Naive thymus-derived CD4-positive, alpha-beta T cell (primary cell): Measurements from ENCODE around the gene ARHGAP12. TPM values are rescaled to one million over a fixed set of nuclear protein-coding genes. Genes with fewer than 3 reads are reported as not detected.

Experiments
- ATAC-seq: fragments of 150-1000 bp; cut with Tn5 transposase; 2 replicates; pipeline ENCODE4 v1.10.0; 2021; ENCODE audit warnings: mild to moderate bottlenecking, moderate library complexity
- CTCF ChIA-PET: fragments of 350-600 bp; sonication (Branson Sonifier 250); formaldehyde crosslinking; loops from one replicate; lab custom pipeline; 2021; ENCODE audit warnings: antibody characterized with exemption; lab: Charles Lee
- POLR2A ChIA-PET: fragments of 350-600 bp; sonication (Branson Sonifier 250); formaldehyde crosslinking; loops from one replicate; lab custom pipeline; 2021; ENCODE audit warnings: antibody characterized with exemption, inconsistent platforms; lab: Charles Lee
- DNase-seq, 9 donors: peaks; one replicate each; pipeline versions ENCODE4 v3.0.0 to v3.0.0-alpha.2; 2020 to 2022; ENCODE audit warnings: mixed read lengths in 1 of 9
- H3K27ac ChIP-seq: one replicate; pipeline ENCODE4 v1.7.0; 2013; ENCODE audit warnings: mild to moderate bottlenecking, low read depth, low read length, moderate library complexity
- H3K27me3 ChIP-seq, 2 donors: one replicate each; pipeline ENCODE4 v1.7.0; 2013; ENCODE audit warnings: low read length in 2 of 2, mild to moderate bottlenecking in 2 of 2, moderate library complexity in 2 of 2; ENCODE audit not compliant: control insufficient read depth in 2 of 2, insufficient read depth in 2 of 2
- H3K36me3 ChIP-seq, 3 experiments: 1 replicate in 2 of 3; 2 replicates in 1 of 3; pipeline ENCODE4 v1.7.0; 2013; ENCODE audit warnings: low read length in 3 of 3, mild to moderate bottlenecking in 3 of 3, moderate library complexity in 1 of 3; ENCODE audit not compliant: insufficient read depth in 3 of 3, control insufficient read depth in 2 of 3
- H3K4me1 ChIP-seq, 2 donors: one replicate each; pipeline ENCODE4 v1.7.0; 2013; ENCODE audit warnings: low read length in 2 of 2, mild to moderate bottlenecking in 2 of 2, moderate library complexity in 1 of 2; ENCODE audit not compliant: control insufficient read depth in 2 of 2, insufficient read depth in 2 of 2
- H3K4me3 ChIP-seq: 2 replicates; pipeline ENCODE4 v1.7.0; 2013; ENCODE audit warnings: mild to moderate bottlenecking, low read length
- H3K9me3 ChIP-seq, 3 experiments: 1 replicate in 2 of 3; 2 replicates in 1 of 3; pipeline ENCODE4 v1.7.0; 2013; ENCODE audit warnings: low read length in 3 of 3; ENCODE audit not compliant: control insufficient read depth in 2 of 3
- H3K27ac Mint-ChIP-seq, 9 donors: one replicate each; pipeline ENCODE4 v1.8.0; 2020 to 2022; ENCODE audit warnings: mixed read lengths in 9 of 9, mild to moderate bottlenecking in 8 of 9, moderate library complexity in 5 of 9, inconsistent platforms in 2 of 9
- H3K27me3 Mint-ChIP-seq, 5 donors: one replicate each; pipeline ENCODE4 v1.8.0; 2021 to 2022; ENCODE audit warnings: mixed read lengths in 5 of 5, mild to moderate bottlenecking in 1 of 5
- H3K36me3 Mint-ChIP-seq, 5 donors: one replicate each; pipeline ENCODE4 v1.8.0; 2020 to 2022; ENCODE audit warnings: mixed read lengths in 5 of 5, mild to moderate bottlenecking in 3 of 5, inconsistent platforms in 1 of 5
- H3K4me1 Mint-ChIP-seq, 7 donors: one replicate each; pipeline ENCODE4 v1.8.0; 2020 to 2022; ENCODE audit warnings: mixed read lengths in 7 of 7, mild to moderate bottlenecking in 3 of 7, inconsistent platforms in 1 of 7
- H3K4me3 Mint-ChIP-seq, 10 donors: one replicate each; pipeline ENCODE4 v1.8.0; 2020 to 2022; ENCODE audit warnings: mild to moderate bottlenecking in 10 of 10, mixed read lengths in 10 of 10, moderate library complexity in 6 of 10, inconsistent platforms in 2 of 10
- H3K9me3 Mint-ChIP-seq, 11 donors: one replicate each; pipeline ENCODE4 v1.8.0; 2020 to 2022; ENCODE audit warnings: mixed read lengths in 11 of 11, mild to moderate bottlenecking in 4 of 11, inconsistent platforms in 1 of 11, moderate library complexity in 1 of 11
- intact Hi-C, 2 donors: fragments of 100-400 bp; cut with micrococcal nuclease; formaldehyde crosslinking; loops; one replicate each; pipeline ENCODE4 v1.15.1; 2023
- polyA plus RNA-seq, 2 donors: library from polyadenylated mRNA; unstranded; fragments of 300-500 nt; fragmentation: Illumina TruSeq; gene quantifications; one replicate each; pipeline ENCODE4 v1.2.3, GENCODE V29; 2021
- total RNA-seq, 6 experiments: library from RNA in 5 of 6; stranded (reverse) in 5 of 6; gene quantifications; 1 replicate in 5 of 6; 2 replicates in 1 of 6; pipeline ENCODE4 v1.2.3 and lab custom pipeline; 2021 to 2026

The ARHGAP12 gene
- total and polyA plus RNA-seq, 7 experiments from 2014 or later = 10.5 to 34.6 (median 22.4) TPM

DNA sequence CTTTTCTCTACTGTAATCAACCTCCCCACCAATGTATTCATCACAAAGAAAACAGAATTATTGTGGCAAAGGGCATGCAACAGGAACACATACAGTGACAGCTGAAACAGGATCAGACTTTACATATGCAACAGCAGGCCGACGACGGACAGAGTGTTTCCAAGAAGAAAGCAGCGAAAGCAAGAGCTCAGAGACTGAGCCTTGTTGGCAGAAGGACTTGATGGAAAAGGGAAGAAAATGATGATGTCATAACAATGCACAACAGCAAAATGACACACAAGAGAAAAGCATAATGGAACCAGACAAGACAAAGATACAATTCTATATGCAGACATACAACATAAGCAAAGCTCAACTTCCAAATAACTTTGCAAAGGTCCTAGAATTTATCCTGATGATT, 106.5 kb downstream of the ARHGAP12 start:
- H3K4me1 ChIP-seq = no peaks in the 10 kb centered on the region
- H3K36me3 ChIP-seq = peaks cover 0 to 6% (median 0%) of the 10 kb centered on the region in 3 experiments
- DNase-seq (no peak), ATAC-seq (no peak)
- intact Hi-C loops = no loop called here
- ChIA-PET CTCF (interaction anchor here (0.7 kb wide), 1 partner anchor 193 kb away, joined by 5 read pairs; no protein-coding TSS in a partner anchor), POLR2A (no interaction called here)
- no peaks in the 10 kb centered on the region for H3K27me3 ChIP-seq
- H3K9me3 ChIP-seq = no peaks in the 10 kb centered on the region
- H3K27ac Mint-ChIP-seq = no peak overlapping the region
- peaks cover 0 to 9% (median 0%) of the 10 kb centered on the region in 7 donors for H3K4me1 Mint-ChIP-seq
- H3K36me3 Mint-ChIP-seq = peaks cover 0 to 22% (median 5%) of the 10 kb centered on the region in 5 donors
- H3K27ac ChIP-seq = no peak overlapping the region
- no peak overlapping the region for H3K4me3 Mint-ChIP-seq
- no peak overlapping the region for H3K4me3 ChIP-seq
- no peaks in the 10 kb centered on the region for H3K9me3 Mint-ChIP-seq
- no peaks in the 10 kb centered on the region for H3K27me3 Mint-ChIP-seq

DNA sequence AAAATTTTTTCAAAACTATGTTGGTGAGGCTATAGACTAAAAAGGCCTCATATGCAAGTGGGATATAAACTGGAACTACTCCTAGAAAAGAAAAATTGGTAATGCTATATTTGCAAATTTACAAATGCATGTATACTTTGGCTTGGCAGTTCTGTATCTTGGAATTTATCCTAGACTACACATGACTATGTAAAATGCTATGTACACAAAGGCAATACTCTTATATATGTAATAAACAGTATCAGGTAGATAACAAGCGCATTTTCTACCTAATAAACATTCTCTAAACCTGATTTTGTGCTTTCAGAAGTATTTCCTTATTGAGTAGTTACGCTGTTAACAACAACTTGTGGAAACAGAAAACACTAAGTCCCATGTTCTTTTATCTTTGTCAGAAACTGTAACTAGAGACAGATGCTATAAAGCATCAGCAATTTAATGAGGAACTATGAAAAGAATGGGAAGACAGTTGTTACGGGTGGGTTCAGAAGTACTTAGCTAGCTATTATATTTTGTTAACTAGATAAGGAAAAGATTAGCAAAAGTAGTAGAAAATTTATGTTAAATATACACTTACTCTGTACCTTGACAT, 107.8 kb downstream of the ARHGAP12 start:
- H3K4me1 ChIP-seq = no peaks in the 10 kb centered on the region
- peaks cover 0 to 6% (median 0%) of the 10 kb centered on the region in 3 experiments for H3K36me3 ChIP-seq
- no peak overlapping the region for H3K4me3 Mint-ChIP-seq
- no peaks in the 10 kb centered on the region for H3K9me3 Mint-ChIP-seq
- no peaks in the 10 kb centered on the region for H3K27me3 Mint-ChIP-seq
- no peak overlapping the region for H3K27ac ChIP-seq
- peaks cover 0 to 25% (median 11%) of the 10 kb centered on the region in 5 donors for H3K36me3 Mint-ChIP-seq
- POLR2A ChIA-PET = no interaction called here
- DNase-seq (no peak), ATAC-seq (no peak)
- no peak overlapping the region for H3K4me3 ChIP-seq
- no peaks in the 10 kb centered on the region for H3K27me3 ChIP-seq
- intact Hi-C loops = no loop called here
- no peak overlapping the region for H3K27ac Mint-ChIP-seq
- H3K4me1 Mint-ChIP-seq = peaks cover 0 to 9% (median 0%) of the 10 kb centered on the region in 7 donors
- CTCF ChIA-PET = no interaction called here
- no peaks in the 10 kb centered on the region for H3K9me3 ChIP-seq

DNA sequence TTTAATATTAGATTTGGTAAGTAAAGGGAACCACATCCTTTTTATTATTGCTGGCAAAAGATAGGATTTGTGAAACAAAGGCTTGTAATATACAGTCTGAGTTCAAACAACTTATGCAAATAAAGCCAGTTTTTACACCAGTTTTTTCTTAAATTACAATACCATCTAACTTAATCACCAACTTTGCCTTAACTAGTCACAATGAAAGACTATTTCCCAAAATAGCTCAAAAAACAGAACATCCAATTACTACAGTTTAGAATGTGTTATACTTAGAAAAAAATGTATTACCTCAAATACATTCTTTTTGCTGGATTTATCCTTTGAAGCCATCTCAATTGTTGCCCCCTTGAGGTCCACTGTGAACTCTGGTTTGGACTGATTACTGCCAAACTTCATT, 108.5 kb downstream of the ARHGAP12 start:
- H3K4me3 Mint-ChIP-seq = no peak overlapping the region
- Histone ChIP-seq H3K9me3 (no peaks in the 10 kb centered on the region), H3K27ac (no peak overlapping the region), H3K36me3 (peaks cover 0 to 8% (median 0%) of the 10 kb centered on the region in 3 experiments), H3K4me3 (no peak overlapping the region), H3K4me1 (no peaks in the 10 kb centered on the region), H3K27me3 (no peaks in the 10 kb centered on the region)
- no peaks in the 10 kb centered on the region for H3K9me3 Mint-ChIP-seq
- POLR2A ChIA-PET = interaction anchor here (0.6 kb wide), 1 partner anchor 20 kb away, joined by 3 read pairs; no protein-coding TSS in a partner anchor
- no peak overlapping the region for H3K27ac Mint-ChIP-seq
- H3K27me3 Mint-ChIP-seq = no peaks in the 10 kb centered on the region
- H3K36me3 Mint-ChIP-seq = peaks cover 0 to 26% (median 11%) of the 10 kb centered on the region in 5 donors
- H3K4me1 Mint-ChIP-seq = peaks cover 0 to 9% (median 0%) of the 10 kb centered on the region in 7 donors
- intact Hi-C loops = no loop called here
- ATAC-seq (no peak), DNase-seq (no peak)
- CTCF ChIA-PET = interaction anchor here (0.5 kb wide), 1 partner anchor 1567 kb away, joined by 3 read pairs; no protein-coding TSS in a partner anchor

DNA sequence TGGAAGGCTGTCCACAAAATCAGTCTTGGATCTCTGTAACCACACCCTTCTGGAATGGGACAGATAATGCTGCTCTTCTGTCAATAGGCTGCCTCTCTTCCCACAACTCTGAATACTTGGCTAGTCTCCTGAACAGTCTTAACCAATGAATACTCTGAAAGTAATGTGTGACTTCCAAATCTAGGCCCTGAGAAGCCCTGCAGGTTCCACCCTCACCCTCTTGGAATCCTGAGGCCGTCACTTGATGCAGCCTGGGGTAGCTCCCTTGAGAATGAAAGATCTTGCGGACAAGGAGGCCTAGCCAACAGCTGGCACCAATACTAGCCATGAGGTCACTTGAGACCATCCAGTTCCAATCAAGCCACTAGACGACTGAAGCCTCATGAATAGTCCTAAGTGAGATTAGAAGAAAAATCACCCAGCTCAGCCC, 109.2 kb downstream of the ARHGAP12 start:
- Mint-ChIP-seq H3K4me3 (no peak overlapping the region), H3K4me1 (peaks cover 0 to 9% (median 0%) of the 10 kb centered on the region in 7 donors), H3K27me3 (no peaks in the 10 kb centered on the region), H3K9me3 (no peaks in the 10 kb centered on the region), H3K27ac (peak overlapping the region in 1 of 9 donors; percentile 32), H3K36me3 (peaks cover 0 to 29% (median 11%) of the 10 kb centered on the region in 5 donors)
- ChIA-PET CTCF (no interaction called here), POLR2A (interaction anchor here (0.6 kb wide), 1 partner anchor 19 kb away, joined by 3 read pairs; no protein-coding TSS in a partner anchor)
- intact Hi-C loops = no loop called here
- DNase-seq (no peak), ATAC-seq (no peak)
- Histone ChIP-seq H3K36me3 (peaks cover 0 to 9% (median 0%) of the 10 kb centered on the region in 3 experiments), H3K4me3 (no peak overlapping the region), H3K27ac (no peak overlapping the region), H3K9me3 (no peaks in the 10 kb centered on the region), H3K4me1 (no peaks in the 10 kb centered on the region), H3K27me3 (no peaks in the 10 kb centered on the region)

DNA sequence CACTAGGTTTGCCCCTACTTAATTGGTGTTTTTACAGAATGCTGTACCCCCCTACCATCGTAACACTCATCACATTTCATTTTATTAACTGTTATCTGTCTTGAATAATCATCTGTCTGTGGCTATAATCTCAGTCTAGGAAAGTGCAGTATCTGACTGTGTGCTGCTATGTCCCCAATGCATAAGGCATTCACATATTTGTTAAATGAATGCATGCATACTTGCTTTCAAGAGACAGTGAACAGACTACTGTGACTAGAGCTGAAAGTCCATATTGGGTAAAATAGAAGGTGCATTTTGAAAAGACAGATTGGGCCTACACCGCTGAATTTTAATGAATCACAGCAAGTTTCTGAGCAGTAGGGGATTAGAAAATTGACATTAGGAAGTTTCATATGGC, 112.3 kb downstream of the ARHGAP12 start:
- no peak for DNase-seq
- Histone ChIP-seq H3K36me3 (peaks cover 0 to 9% (median 0%) of the 10 kb centered on the region in 3 experiments), H3K27me3 (no peaks in the 10 kb centered on the region), H3K27ac (no peak overlapping the region), H3K9me3 (no peaks in the 10 kb centered on the region), H3K4me3 (no peak overlapping the region), H3K4me1 (no peaks in the 10 kb centered on the region)
- H3K27ac Mint-ChIP-seq = no peak overlapping the region
- H3K4me1 Mint-ChIP-seq = no peaks in the 10 kb centered on the region
- H3K27me3 Mint-ChIP-seq = no peaks in the 10 kb centered on the region
- no peak overlapping the region for H3K4me3 Mint-ChIP-seq
- no peaks in the 10 kb centered on the region for H3K9me3 Mint-ChIP-seq
- ChIA-PET POLR2A (no interaction called here), CTCF (interaction anchor here (1.1 kb wide), 1 partner anchor 8 kb away, joined by 4 read pairs; no protein-coding TSS in a partner anchor)
- no peak for ATAC-seq
- H3K36me3 Mint-ChIP-seq = peaks cover 0 to 21% (median 11%) of the 10 kb centered on the region in 5 donors
- intact Hi-C loops = no loop called here

DNA sequence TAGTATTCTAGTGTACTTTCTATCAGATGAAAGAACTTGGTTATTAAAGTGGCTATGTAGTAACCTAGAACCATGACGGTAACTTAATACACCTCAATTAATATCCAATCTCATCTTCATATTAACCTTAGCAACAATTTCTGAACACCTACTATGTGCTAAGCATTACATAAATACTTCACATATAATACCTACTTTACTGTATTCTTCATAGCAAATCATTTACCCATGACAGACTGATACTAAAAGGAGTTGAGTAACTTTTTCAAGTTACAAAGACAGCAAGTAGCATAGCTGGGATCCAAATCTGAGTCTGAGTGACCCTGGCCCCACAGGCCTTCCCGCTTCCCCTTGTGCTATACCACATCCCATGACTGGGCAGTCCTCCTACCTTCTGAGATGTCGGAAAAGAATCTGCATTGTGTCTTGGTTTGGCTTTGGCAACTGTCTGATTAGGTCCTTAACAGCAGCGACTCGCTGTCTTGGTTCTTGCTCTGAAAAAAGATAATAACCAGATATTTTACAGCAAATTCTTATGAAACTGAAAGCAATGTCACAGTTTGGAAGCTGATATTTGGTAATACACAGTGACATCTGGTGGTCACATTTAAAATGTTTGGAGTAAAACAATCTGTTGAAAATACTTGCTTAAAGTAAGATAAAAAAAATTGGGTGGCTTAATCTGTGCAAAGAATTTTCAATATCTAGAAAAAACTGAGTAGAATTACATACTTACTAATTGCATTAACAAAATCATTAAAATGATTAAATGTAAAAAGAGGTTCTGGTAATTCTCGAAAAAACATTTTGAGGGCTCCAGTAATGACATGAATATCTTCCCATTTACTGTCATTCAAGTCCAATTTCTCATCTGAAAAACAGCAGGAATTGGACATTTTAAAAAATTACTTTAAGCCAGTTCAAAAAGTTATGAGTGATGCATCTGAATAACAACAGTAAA, 120.1 kb downstream of the ARHGAP12 start:
- no peaks in the 10 kb centered on the region for H3K9me3 ChIP-seq
- POLR2A ChIA-PET = interaction anchor here (0.5 to 1.2 kb wide), 4 partner anchors 674 to 1025 kb away, joined by 3 to 4 read pairs (median 4); no protein-coding TSS in a partner anchor

More for the DNA sequence above, 120.1 kb downstream of the ARHGAP12 start:
- CTCF ChIA-PET = interaction anchor here (0.6 to 1.6 kb wide), 7 partner anchors 8 to 1057 kb away, joined by 3 to 4 read pairs (median 3); no protein-coding TSS in a partner anchor
- DNase-seq (peak in 8 of 9 donors; percentile 21 to 62 (median 48)), ATAC-seq (peak; percentile 77)
- peak overlapping the region in 8 of 9 donors; percentile 17 to 94 (median 71) for H3K27ac Mint-ChIP-seq
- Histone ChIP-seq H3K27ac (no peak overlapping the region), H3K4me3 (no peak overlapping the region), H3K27me3 (no peaks in the 10 kb centered on the region), H3K4me1 (no peaks in the 10 kb centered on the region), H3K36me3 (peaks cover 0 to 9% (median 0%) of the 10 kb centered on the region in 3 experiments)
- no peaks in the 10 kb centered on the region for H3K9me3 Mint-ChIP-seq
- H3K36me3 Mint-ChIP-seq = peaks cover 3 to 32% (median 17%) of the 10 kb centered on the region in 5 donors
- peak overlapping the region in 3 of 10 donors; percentile 51 to 78 (median 56) for H3K4me3 Mint-ChIP-seq
- intact Hi-C loops = loop anchor here (1.0 to 5.0 kb wide), 16 partner anchors 46 to 1136 kb away; partner anchors contain the start of gene ZNF438 (in 2 of the 2)
- peaks cover 2 to 11% (median 6%) of the 10 kb centered on the region in 7 donors for H3K4me1 Mint-ChIP-seq
- no peaks in the 10 kb centered on the region for H3K27me3 Mint-ChIP-seq
